Mesodermal cell (in vitro differentiated cells): ENCODE measurements around the gene MAGI2.

ENCODE experiments used
- H3K27ac ChIP-seq: 2 replicates; pipeline ENCODE4 v1.7.0; 2013; ENCODE audit warnings: mild to moderate bottlenecking, low read depth, low read length, moderate library complexity; ENCODE audit not compliant: severe bottlenecking
- H3K36me3 ChIP-seq: 2 replicates; pipeline ENCODE4 v1.7.1; 2013; ENCODE audit warnings: mild to moderate bottlenecking, low read length, moderate library complexity; ENCODE audit not compliant: control insufficient read depth, insufficient read depth
- H3K4me1 ChIP-seq: one replicate; pipeline ENCODE4 v1.7.1; 2013; ENCODE audit warnings: mild to moderate bottlenecking, low read length; ENCODE audit not compliant: insufficient read depth, control insufficient read depth, poor library complexity, severe bottlenecking
- H3K4me3 ChIP-seq: 2 replicates; pipeline ENCODE4 v1.7.0; 2013; ENCODE audit warnings: low read length, control low read depth, mild to moderate bottlenecking; ENCODE audit not compliant: insufficient read depth, poor library complexity, severe bottlenecking; ENCODE audit errors: extremely low read depth
- H3K9me3 ChIP-seq: 2 replicates; pipeline ENCODE4 v1.7.1; 2013; ENCODE audit warnings: mild to moderate bottlenecking, low read length, moderate library complexity; ENCODE audit not compliant: control insufficient read depth
- WGBS, 2 experiments: methylation state at CpG; one replicate each; pipeline ENCODE4 v1.1.5; 2013; ENCODE audit warnings: missing lambda C conversion rate in 2 of 2; ENCODE audit not compliant: insufficient coverage in 2 of 2; 5-methylcytosine and 5-hydroxymethylcytosine counted together

Gene MAGI2

DNA sequence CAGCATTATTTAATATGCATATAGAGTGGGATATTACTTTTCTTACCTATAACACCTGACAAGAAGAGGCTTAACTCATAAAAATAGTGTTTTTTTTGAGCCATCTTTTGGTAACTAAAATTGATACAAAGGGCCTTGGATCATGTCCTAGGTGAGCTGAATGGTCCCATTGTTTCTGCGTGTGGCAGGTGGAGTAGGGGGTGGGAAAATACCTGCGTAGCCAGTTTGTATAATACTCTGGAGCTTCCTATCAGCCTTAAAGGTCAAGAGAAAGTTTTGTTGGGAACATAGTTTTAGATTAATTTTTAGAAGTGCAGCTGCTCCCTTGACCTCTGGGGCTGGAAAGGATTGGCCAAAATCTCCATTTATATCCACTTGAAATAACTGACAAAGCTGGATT, 1410.3 kb downstream of the MAGI2 start:
- Histone ChIP-seq H3K4me1 (no peaks in the 10 kb centered on the region), H3K27ac (no peak overlapping the region), H3K9me3 (no peaks in the 10 kb centered on the region), H3K4me3 (no peak overlapping the region), H3K36me3 (no peaks in the 10 kb centered on the region)
- WGBS, 2 experiments, result 95 to 100% methylated on average over 2 of the region's 2 CpGs

DNA sequence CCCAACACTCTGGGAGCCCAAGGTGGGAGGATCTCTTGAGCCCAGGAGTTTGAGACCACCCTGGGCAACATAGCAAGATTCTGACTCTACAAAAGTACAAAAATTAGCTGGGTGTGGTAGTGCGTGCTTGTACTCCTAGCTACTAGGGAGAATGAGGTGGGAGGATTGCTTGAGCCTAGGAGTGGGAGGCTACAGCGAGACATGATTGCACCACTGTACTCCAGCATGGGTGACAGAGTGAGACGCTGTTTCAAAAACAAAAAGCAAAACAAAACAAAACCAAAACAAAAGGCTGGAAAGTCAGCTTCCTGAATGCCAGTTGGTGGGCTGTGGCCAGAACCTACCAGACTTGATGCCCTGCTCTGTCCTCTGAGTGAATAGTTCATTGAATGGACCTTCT, 1412.0 kb downstream of the MAGI2 start:
- 92 to 100% methylated on average over 2 of the region's 3 CpGs for WGBS, 2 experiments
- Histone ChIP-seq H3K4me1 (no peaks in the 10 kb centered on the region), H3K36me3 (no peaks in the 10 kb centered on the region), H3K9me3 (no peaks in the 10 kb centered on the region), H3K27ac (no peak overlapping the region), H3K4me3 (no peak overlapping the region)

DNA sequence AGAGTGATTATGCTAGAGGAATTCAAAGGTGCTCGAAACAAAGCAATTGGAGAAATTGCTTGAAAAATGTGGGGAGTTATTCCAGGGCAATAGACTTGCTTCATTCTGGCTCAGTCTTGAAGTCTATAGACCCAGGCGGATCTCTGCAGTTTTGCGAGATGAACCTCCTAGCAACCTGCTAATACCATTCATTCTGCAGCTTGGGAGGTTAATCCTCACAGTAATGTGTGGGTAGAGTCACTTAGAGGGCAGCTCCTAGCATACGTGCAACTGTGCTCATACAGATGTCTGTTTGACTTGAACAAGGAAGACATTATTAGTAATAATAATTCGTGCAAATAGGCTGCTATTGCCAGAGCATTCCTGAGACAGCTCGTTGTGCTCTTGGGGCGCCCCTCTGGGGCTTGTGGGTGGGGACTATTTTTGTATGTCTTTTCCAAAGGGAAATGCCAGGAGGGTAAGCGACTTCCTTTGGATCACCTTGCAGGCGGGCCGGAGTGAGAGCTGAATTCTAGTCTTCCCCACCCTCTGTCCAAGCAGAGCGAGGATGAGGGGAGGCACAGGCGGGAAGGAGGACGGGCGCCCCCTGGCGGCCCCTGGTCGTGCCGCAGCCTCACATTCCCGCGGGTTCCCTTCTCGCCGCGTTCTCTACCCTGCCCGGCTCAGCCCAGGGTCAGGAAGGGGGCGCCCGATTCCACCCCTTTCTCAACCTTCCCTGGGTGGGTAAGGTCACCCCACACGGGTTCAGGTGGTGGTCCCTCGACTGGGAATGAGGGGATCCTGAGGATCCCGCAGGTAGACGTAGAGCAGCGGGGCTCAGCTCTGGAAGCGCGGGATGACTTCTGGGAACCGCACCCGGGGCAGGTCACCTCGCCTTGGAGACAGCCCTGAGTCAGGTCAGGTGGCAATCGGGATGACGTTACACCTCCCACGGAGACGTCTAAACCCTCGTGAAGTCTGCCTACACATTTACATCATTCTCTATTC, 1413.4 kb downstream of the MAGI2 start:
- H3K4me1 ChIP-seq, result no peaks in the 10 kb centered on the region
- H3K27ac ChIP-seq, result no peak overlapping the region
- H3K36me3 ChIP-seq, result no peaks in the 10 kb centered on the region
- no peak overlapping the region for H3K4me3 ChIP-seq
- no peaks in the 10 kb centered on the region for H3K9me3 ChIP-seq
- 67 to 68% methylated on average over 24 to 29 of the region's 40 CpGs for WGBS, 2 experiments

DNA sequence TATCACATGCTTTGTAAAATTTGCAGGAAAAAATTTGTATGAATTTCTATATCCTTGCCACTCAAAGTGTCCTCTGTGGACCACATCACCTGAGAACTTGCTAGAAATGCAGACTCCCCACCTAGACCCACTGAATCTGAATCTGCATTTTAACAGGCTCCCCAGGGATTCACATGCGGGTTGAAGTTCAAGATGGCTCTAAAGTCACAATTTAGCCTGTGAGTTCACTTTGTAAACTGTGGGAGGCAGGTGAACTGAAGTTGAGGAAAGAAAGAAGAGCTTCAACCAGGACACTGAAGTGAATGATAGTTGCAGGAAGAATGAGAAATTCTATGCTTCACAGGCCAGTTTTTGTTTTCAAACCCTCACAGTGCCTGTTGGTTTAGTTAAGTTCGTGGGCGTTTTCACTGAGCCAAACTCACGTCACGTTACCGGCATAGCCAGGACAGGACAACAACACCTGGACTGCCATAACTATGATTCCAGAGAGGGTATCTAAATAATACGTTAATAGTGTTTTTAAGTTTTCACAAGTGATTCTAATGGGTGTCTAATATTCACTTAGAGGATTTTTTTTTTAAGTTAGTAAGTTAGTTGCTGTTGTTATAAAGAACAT, 1414.9 kb downstream of the MAGI2 start:
- Histone ChIP-seq H3K36me3 (no peaks in the 10 kb centered on the region), H3K9me3 (no peaks in the 10 kb centered on the region), H3K27ac (no peak overlapping the region), H3K4me3 (no peak overlapping the region), H3K4me1 (no peaks in the 10 kb centered on the region)
- WGBS, 2 experiments, result 45 to 61% methylated on average over 3 to 5 of the region's 7 CpGs

DNA sequence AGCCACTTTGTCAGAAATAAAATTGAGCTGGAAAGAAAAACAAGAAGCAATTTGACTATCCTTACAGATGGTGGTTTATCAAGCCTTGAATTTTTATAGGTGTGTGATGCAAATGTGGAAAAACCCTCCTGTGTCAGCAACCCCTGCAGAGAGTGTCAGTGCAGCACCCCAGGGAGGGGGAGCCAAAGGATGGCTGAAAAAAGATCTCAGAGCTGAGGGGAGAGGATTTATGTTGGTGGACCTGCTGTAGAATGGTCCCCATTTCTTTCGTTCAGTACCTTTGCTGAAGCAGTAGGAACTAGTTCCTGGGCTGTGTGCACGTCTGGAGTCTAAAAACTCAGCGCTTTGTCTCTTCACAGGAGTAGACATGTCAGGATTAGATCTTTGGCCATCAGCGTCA, 1415.9 kb downstream of the MAGI2 start:
- H3K36me3 ChIP-seq, result no peaks in the 10 kb centered on the region
- H3K4me1 ChIP-seq, result no peaks in the 10 kb centered on the region
- 69 to 73% methylated on average over 4 of the region's 4 CpGs for WGBS, 2 experiments
- H3K4me3 ChIP-seq, result no peak overlapping the region
- H3K9me3 ChIP-seq, result no peaks in the 10 kb centered on the region
- no peak overlapping the region for H3K27ac ChIP-seq

DNA sequence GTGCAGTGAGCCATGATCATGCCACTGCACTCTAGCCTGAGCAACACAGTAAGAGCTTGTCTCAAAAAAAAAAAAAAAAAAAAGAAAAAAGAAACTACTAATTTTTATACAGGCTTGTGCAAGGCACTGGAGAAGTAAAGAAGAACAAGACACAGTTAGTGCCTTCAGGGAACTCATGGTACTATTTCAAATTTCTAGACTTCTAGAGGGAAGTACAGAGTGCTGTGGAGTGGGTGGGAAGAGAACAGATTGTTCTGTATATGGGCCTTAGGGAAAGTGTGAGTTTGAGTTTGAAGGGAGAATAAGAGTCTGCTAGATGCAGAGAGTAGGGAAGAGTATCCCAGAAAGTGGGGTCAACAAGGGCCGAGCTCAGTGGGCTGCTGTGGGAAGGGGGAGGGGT, 1420.1 kb downstream of the MAGI2 start:
- 90% methylated on average over 1 of the region's 1 CpG; no CpG with 5 or more reads in 1 of the 2 experiments for WGBS, 2 experiments

DNA sequence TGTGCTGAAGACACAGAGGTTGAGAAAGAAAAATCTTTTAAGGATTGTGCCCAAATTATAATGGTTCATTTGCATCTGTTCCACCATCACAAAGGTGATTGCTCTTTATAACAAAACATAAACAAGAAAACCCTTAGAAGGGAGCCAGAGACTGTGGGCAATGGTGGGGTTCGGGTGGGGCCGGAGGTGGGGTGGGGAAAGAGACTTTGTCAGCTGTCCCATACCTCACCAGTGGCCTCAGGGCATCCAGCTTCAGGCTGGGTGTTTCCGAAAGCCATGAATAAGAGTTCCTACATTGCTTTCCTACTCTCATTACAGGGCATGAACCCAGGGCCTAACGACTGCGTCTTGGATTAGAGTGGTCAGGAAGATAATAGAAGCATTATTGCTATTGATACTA, 1427.0 kb downstream of the MAGI2 start:
- Histone ChIP-seq H3K4me3 (no peak overlapping the region), H3K4me1 (no peaks in the 10 kb centered on the region), H3K36me3 (no peaks in the 10 kb centered on the region), H3K27ac (no peak overlapping the region), H3K9me3 (no peaks in the 10 kb centered on the region)
- WGBS, 2 experiments, result 100% methylated on average over 1 of the region's 5 CpGs; no CpG with 5 or more reads in 1 of the 2 experiments

More for the DNA sequence above, 1420.1 kb downstream of the MAGI2 start:
- H3K27ac ChIP-seq, result no peak overlapping the region
- no peak overlapping the region for H3K4me3 ChIP-seq
- no peaks in the 10 kb centered on the region for H3K4me1 ChIP-seq
- no peaks in the 10 kb centered on the region for H3K9me3 ChIP-seq
- H3K36me3 ChIP-seq, result no peaks in the 10 kb centered on the region

DNA sequence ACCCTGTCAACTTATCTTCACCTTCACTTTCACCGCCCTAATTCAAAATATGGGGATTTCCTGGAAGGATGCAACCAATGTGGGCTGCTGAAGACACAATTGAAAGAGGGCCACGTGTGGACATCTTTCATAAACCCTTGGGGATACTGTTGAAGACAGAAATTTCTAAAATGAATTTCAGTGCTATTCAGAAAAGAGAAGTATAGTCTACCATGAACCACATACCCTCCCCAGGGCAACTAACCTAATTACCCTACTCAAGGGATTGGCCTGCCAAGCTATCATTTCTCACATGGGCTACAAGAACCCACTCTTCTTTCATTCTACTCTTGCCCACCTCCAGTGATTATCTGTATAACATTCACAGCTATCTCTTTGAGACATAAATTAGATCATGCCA, 1428.9 kb downstream of the MAGI2 start:
- WGBS, 2 experiments, result 83% methylated on average over 1 of the region's 2 CpGs; no CpG with 5 or more reads in 1 of the 2 experiments
- Histone ChIP-seq H3K4me1 (no peaks in the 10 kb centered on the region), H3K4me3 (no peak overlapping the region)

DNA sequence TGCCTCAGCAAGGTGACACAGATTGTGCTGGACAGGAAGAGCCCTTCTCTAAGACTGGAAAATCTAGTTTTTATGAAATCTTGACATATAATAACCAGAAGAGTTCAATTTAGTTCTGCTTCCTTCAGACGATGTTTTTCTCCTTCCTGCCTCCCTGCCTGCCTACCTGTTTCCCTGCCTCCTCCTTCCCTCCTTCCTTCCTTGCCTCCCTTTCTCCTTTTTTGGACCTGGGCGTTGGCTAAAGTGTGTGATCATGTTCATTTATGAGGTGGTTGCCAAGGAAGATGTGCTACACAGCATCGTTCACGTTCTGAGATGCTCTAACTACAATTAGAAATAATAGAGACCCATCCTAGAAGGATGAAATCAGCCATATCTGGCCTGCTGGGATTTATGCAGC, 1430.3 kb downstream of the MAGI2 start:
- H3K4me1 ChIP-seq, result no peaks in the 10 kb centered on the region
- no peak overlapping the region for H3K27ac ChIP-seq
- H3K4me3 ChIP-seq, result no peak overlapping the region
- no peaks in the 10 kb centered on the region for H3K9me3 ChIP-seq
- no peaks in the 10 kb centered on the region for H3K36me3 ChIP-seq
- WGBS, 2 experiments, result 100% methylated on average over 2 of the region's 4 CpGs; no CpG with 5 or more reads in 1 of the 2 experiments

More for the DNA sequence above, 1428.9 kb downstream of the MAGI2 start:
- no peaks in the 10 kb centered on the region for H3K36me3 ChIP-seq
- no peak overlapping the region for H3K27ac ChIP-seq
- no peaks in the 10 kb centered on the region for H3K9me3 ChIP-seq

DNA sequence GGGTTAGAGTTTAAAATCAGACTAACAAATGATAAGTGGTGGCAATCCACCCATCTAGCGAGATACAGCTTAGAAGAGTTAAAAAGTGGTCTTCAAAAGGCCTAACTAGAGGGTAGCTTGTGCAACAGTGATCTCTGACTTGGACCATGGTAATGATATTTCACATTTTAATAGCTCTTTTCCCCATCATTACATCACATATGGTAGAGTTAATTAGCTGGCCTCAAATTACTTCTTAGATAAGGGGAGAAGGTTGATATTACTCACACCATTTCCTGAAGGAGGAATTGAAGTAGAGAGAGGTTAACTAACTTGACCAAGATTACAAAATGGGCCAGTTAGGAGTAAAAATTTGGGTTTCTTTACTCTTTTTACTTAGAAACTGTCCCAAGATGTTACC, 1431.3 kb downstream of the MAGI2 start:
- WGBS, 2 experiments, result no CpG with 5 or more reads among the region's 1 CpG
- H3K9me3 ChIP-seq, result no peaks in the 10 kb centered on the region
- no peaks in the 10 kb centered on the region for H3K36me3 ChIP-seq
- H3K27ac ChIP-seq, result no peak overlapping the region
- no peak overlapping the region for H3K4me3 ChIP-seq
- no peaks in the 10 kb centered on the region for H3K4me1 ChIP-seq

DNA sequence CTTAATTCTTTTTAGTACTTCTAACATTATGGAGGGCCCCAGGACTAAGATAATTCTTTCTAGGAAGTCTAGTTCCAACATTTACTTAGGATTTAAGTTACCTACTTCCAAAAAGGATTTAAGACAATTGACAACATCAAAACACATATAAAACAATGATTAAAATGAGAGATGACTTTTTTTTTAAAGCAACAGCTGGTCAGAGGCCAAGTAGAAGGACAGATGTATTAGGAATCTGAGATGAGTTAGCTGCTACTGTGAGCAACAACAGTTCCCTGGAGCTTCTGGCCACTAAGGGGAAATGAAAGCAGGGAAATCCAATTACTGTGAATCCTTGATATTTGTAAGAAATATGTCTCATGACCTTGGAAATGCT, 1432.6 kb downstream of the MAGI2 start:
- Histone ChIP-seq H3K4me3 (no peak overlapping the region), H3K27ac (no peak overlapping the region), H3K36me3 (no peaks in the 10 kb centered on the region), H3K9me3 (no peaks in the 10 kb centered on the region), H3K4me1 (no peaks in the 10 kb centered on the region)
